ENCODE results near the gene MYO9B. TPM values are rescaled to one million over a fixed set of nuclear protein-coding genes. Genes with fewer than 3 reads are reported as not detected.

MYO9B gene
- polyA plus RNA-seq, 2 of the 4 experiments (the other 2 are of a cell fraction), result 13.0 to 27.7 TPM

GRCh38 chr19:17097593-17098126, 22.1 kb downstream of the MYO9B start:
- Histone ChIP-seq H3K4me2 (peak overlapping the region; percentile 80), H3K4me3 (no peak overlapping the region), H3K27ac (peak overlapping the region; percentile 78 to 85), H3K4me1 (peaks cover 20% of the 10 kb centered on the region), H3K9me3 (no peaks in the 10 kb centered on the region)
- ChIA-PET POLR2A (no interaction called here), CTCF (interaction anchor here (0.6 kb wide), 1 partner anchor 17 kb away, joined by 3 read pairs; no protein-coding TSS in a partner anchor)
- no peak for TF ChIP-seq BHLHE40 (IDR thresholded peaks at IDR 0.05; ENCODE audit: low read depth, low read length)
- TF ChIP-seq MAFK (IDR thresholded peaks at IDR 0.05; ENCODE audit: partially characterized antibody), result peak; percentile 94
- peak; percentile 78 for TF ChIP-seq NFE2L2 (conservative IDR thresholded peaks at IDR 0.05; ENCODE audit: low read length)
- WGBS (ENCODE audit: missing lambda C conversion rate), result 52% methylated on average over 8 of the region's 8 CpGs
- DNase-seq (ENCODE audit: low read depth in 1 of 2, low spot score in 1 of 2) (peak in 1 of 2 experiments; percentile 55), ATAC-seq (peak; percentile 54 to 70; a peak in 4 of 6 replicates), FAIRE-seq (no peak)

- 91% methylated on average over 9 of the region's 9 CpGs for WGBS (ENCODE audit: missing lambda C conversion rate)
- no peaks in the 10 kb centered on the region for H3K9me3 ChIP-seq
- DNase-seq (ENCODE audit: low read depth in 1 of 2, low spot score in 1 of 2) (no peak), ATAC-seq (no peak), FAIRE-seq (no peak)
- H3K27ac ChIP-seq, result peak overlapping the region; percentile 78 to 85
- H3K4me2 ChIP-seq, result peak overlapping the region; percentile 80
- TF ChIP-seq ELK1 (IDR thresholded peaks at IDR 0.05; ENCODE audit: low read depth, low read length) (no peak), ZFP36 (IDR thresholded peaks at IDR 0.05; ENCODE audit: borderline replicate concordance, partially characterized antibody) (no peak), ESRRA (IDR thresholded peaks at IDR 0.05; ENCODE audit: borderline replicate concordance, low read length) (no peak), HOXA7 (CRISPR knock-in tag; IDR thresholded peaks at IDR 0.05) (no peak), SREBF2 (IDR thresholded peaks at IDR 0.05) (no peak), MYC (IDR thresholded peaks at IDR 0.05; ENCODE audit: borderline replicate concordance, low read length) (no peak), MAFK (IDR thresholded peaks at IDR 0.05; ENCODE audit: partially characterized antibody) (no peak), PHF8 (IDR thresholded peaks at IDR 0.05; ENCODE audit: borderline replicate concordance, low read depth) (no peak)
- H3K4me3 ChIP-seq, result no peak overlapping the region
- peaks cover 20% of the 10 kb centered on the region for H3K4me1 ChIP-seq
- ChIA-PET POLR2A (no interaction called here), CTCF (no interaction called here)
Observed at GRCh38 chr19:17098326-17098725, 22.7 kb downstream of the MYO9B start.

GRCh38 chr19:17101686-17102628, 26.4 kb downstream of the MYO9B start:
- no peak for FAIRE-seq

More at GRCh38 chr19:17101686-17102628, 26.4 kb downstream of the MYO9B start:
- TF ChIP-seq CBX2 (IDR thresholded peaks at IDR 0.05; ENCODE audit: borderline replicate concordance, low read depth) (no peak), HOXB13 (CRISPR knock-in tag; IDR thresholded peaks at IDR 0.05; ENCODE audit: low read depth) (no peak), CTCF (IDR thresholded peaks at IDR 0.05) (no peak), JUNB (IDR thresholded peaks at IDR 0.05) (no peak), CHD4 (IDR thresholded peaks at IDR 0.05; ENCODE audit: borderline replicate concordance) (no peak), BCL3 (IDR thresholded peaks at IDR 0.05) (no peak), TFCP2L1 (CRISPR knock-in tag; IDR thresholded peaks at IDR 0.05) (no peak), CHD2 (IDR thresholded peaks at IDR 0.05; ENCODE audit: low read length, partially characterized antibody) (no peak), CEBPB (IDR thresholded peaks at IDR 0.05) (no peak), NPAS2 (CRISPR knock-in tag; IDR thresholded peaks at IDR 0.05; ENCODE audit: borderline replicate concordance) (no peak), NR3C1 (IDR thresholded peaks at IDR 0.05) (no peak), PHF8 (IDR thresholded peaks at IDR 0.05; ENCODE audit: borderline replicate concordance, low read depth) (no peak), GATA3 (IDR thresholded peaks at IDR 0.05; ENCODE audit: borderline replicate concordance) (no peak), FOSB (CRISPR knock-in tag; IDR thresholded peaks at IDR 0.05) (no peak), ATOH8 (CRISPR knock-in tag; IDR thresholded peaks at IDR 0.05; ENCODE audit: low read depth) (no peak), HEYL (CRISPR knock-in tag; IDR thresholded peaks at IDR 0.05) (no peak)
- CTCF ChIA-PET, result interaction anchor here (0.7 to 1.0 kb wide), 3 partner anchors 22 to 159 kb away, joined by 3 read pairs; no protein-coding TSS in a partner anchor
- POLR2A ChIA-PET, result no interaction called here
- no peak for DNase-seq (ENCODE audit: low read depth in 1 of 2, low spot score in 1 of 2)
- ATAC-seq, result no peak
- Histone ChIP-seq H3K9me3 (no peaks in the 10 kb centered on the region), H3K4me3 (no peak overlapping the region), H3K4me2 (no peak overlapping the region), H3K27ac (no peak overlapping the region), H3K4me1 (peaks cover 19% of the 10 kb centered on the region)
- 97% methylated on average over 43 of the region's 59 CpGs for WGBS (ENCODE audit: missing lambda C conversion rate)

All from A549 (cell line).